Testis (tissue), 3 donors: ENCODE data around the gene DDX25. TPM values are rescaled to one million over a fixed set of nuclear protein-coding genes. Genes with fewer than 3 reads are reported as not detected.

Experiments
- DNase-seq: peaks from one replicate; pipeline ENCODE4 v3.0.0-alpha.2; 2019
- H3K27ac ChIP-seq, 2 donors: fragments of 200-600 bp; sonication (generic); one replicate each; pipeline ENCODE4 v1.5.1; 2019
- H3K27me3 ChIP-seq: fragments of 200-600 bp; sonication (generic); one replicate; pipeline ENCODE4 v1.5.1; 2019
- H3K36me3 ChIP-seq: fragments of 200-600 bp; sonication (generic); one replicate; pipeline ENCODE4 v1.5.1; 2017; ENCODE audit warnings: low read depth; ENCODE audit errors: missing control alignments
- H3K4me1 ChIP-seq: fragments of 200-600 bp; sonication (generic); one replicate; pipeline ENCODE4 v1.5.1; 2019
- H3K4me3 ChIP-seq, 2 donors: fragments of 200-600 bp; sonication (generic); one replicate each; pipeline ENCODE4 v1.5.1; 2017 to 2019
- H3K9me3 ChIP-seq: fragments of 200-600 bp; sonication (generic); one replicate; pipeline ENCODE4 v1.5.1; 2017
- CTCF ChIP-seq, 3 experiments: fragments of 450-650 bp in 2 of 3; fragments of 200-600 bp in 1 of 3; sonication (generic) in 1 of 3; IDR thresholded peaks; one replicate each; pipeline ENCODE4 v1.5.1; 2016 to 2019; ENCODE audit warnings: antibody characterized with exemption in 3 of 3, mild to moderate bottlenecking in 2 of 3, moderate library complexity in 1 of 3
- POLR2A ChIP-seq: fragments of 450-650 bp; IDR thresholded peaks from one replicate; pipeline ENCODE4 v1.6.1; 2017; ENCODE audit warnings: antibody characterized with exemption, mild to moderate bottlenecking, moderate library complexity
- WGBS, 2 donors: methylation state at CpG; one replicate each; pipeline ENCODE4 v1.1.5; 2018; 5-methylcytosine and 5-hydroxymethylcytosine counted together
- intact Hi-C: fragments of 100-400 bp; cut with DNase I; formaldehyde crosslinking; loops from one replicate; pipeline ENCODE4 v1.15.1; 2023; ENCODE audit warnings: low total_unique reads
- polyA plus RNA-seq: library from polyadenylated mRNA; stranded (reverse); fragments of 350-450 nt; fragmentation: Illumina TruSeq; extraction: RNeasy Lipid Tissue Mini Kit (QIAGEN cat#74804); gene quantifications from one replicate; pipeline ENCODE4 v1.2.3, GENCODE V29; 2014; ENCODE audit warnings: low read depth, low replicate concordance; ENCODE audit not compliant: insufficient read depth
- total RNA-seq, 2 donors: library from RNA; depleted of rRNA; stranded (reverse); fragments of >200 nt; gene quantifications; one replicate each; pipeline ENCODE4 v1.2.3, GENCODE V29; 2016

Gene DDX25
- total and polyA plus RNA-seq, 3 donors from 2014 or later, result 46.4 to 257 (median 53.8) TPM

GRCh38 chr11:125881291-125881690 is 23.0 kb upstream of the DDX25 start:
- Histone ChIP-seq H3K4me3 (no peak overlapping the region), H3K4me1 (no peaks in the 10 kb centered on the region), H3K36me3 (no peaks in the 10 kb centered on the region), H3K27me3 (no peaks in the 10 kb centered on the region), H3K9me3 (no peaks in the 10 kb centered on the region), H3K27ac (no peak overlapping the region)
- intact Hi-C loops, result no loop called here
- WGBS, 2 donors, result 74 to 78% methylated on average over 1 of the region's 1 CpG
- TF ChIP-seq POLR2A, result no peak
- no peak for TF ChIP-seq CTCF (IDR thresholded peaks at IDR 0.05)
- no peak for DNase-seq

- intact Hi-C loops, result no loop called here
- no peaks in the 10 kb centered on the region for H3K9me3 ChIP-seq
- DNase-seq, result no peak
- no peaks in the 10 kb centered on the region for H3K27me3 ChIP-seq
- no peak overlapping the region for H3K27ac ChIP-seq
- TF ChIP-seq POLR2A (no peak), CTCF (IDR thresholded peaks at IDR 0.05) (no peak)
- no peaks in the 10 kb centered on the region for H3K4me1 ChIP-seq
- WGBS, 2 donors, result 80 to 81% methylated on average over 8 of the region's 8 CpGs
- no peak overlapping the region for H3K4me3 ChIP-seq
- no peaks in the 10 kb centered on the region for H3K36me3 ChIP-seq
These were observed 20.9 kb upstream of the DDX25 start for GRCh38 chr11:125883375-125883774.

GRCh38 chr11:125886997-125887372 is 17.3 kb upstream of the DDX25 start:
- intact Hi-C loops, result no loop called here

GRCh38 chr11:125887373-125888324 is 16.7 kb upstream of the DDX25 start, which contains the start of gene HYLS1:
Gene HYLS1, plus strand, starts transcription at chr11:125887668. Its CDS starts 11,701 bp downstream, at chr11:125899369.
- Histone ChIP-seq H3K4me1 (no peaks in the 10 kb centered on the region), H3K9me3 (no peaks in the 10 kb centered on the region), H3K4me3 (peak within 1 kb of the TSS; percentile 87 to 97), H3K27me3 (no peaks in the 10 kb centered on the region), H3K36me3 (no peaks in the 10 kb centered on the region), H3K27ac (peak within 1 kb of the TSS; percentile 91 to 98)
- TF ChIP-seq CTCF (IDR thresholded peaks at IDR 0.05) (peak in 2 of 3 experiments; percentile 17 to 22), POLR2A (no peak)
- WGBS, 2 donors, result 0% methylated on average over 36 to 89 of the region's 91 CpGs
- DNase-seq, result peak; percentile 97
- intact Hi-C loops, result no loop called here

More at GRCh38 chr11:125886997-125887372, 17.3 kb upstream of the DDX25 start:
- WGBS, 2 donors, result 9 to 20% methylated on average over 15 to 24 of the region's 24 CpGs
- TF ChIP-seq CTCF (IDR thresholded peaks at IDR 0.05) (no peak), POLR2A (no peak)
- Histone ChIP-seq H3K9me3 (no peaks in the 10 kb centered on the region), H3K4me3 (peak overlapping the region; percentile 87 to 97), H3K27me3 (no peaks in the 10 kb centered on the region), H3K36me3 (no peaks in the 10 kb centered on the region), H3K27ac (peak overlapping the region; percentile 91 to 98), H3K4me1 (no peaks in the 10 kb centered on the region)
- peak; percentile 74 for DNase-seq
